Measurements from ENCODE around the gene DENND5A. TPM values are rescaled to one million over a fixed set of nuclear protein-coding genes. Genes with fewer than 3 reads are reported as not detected.
"Not testable (repeated sequence)": the region's sequence is repeated elsewhere in the genome, so short reads cannot be mapped to it uniquely, and the experiment has no call there.

DENND5A gene
- total RNA-seq, 4 donors from 2014 or later, result 30.4 to 52.9 (median 36.4) TPM

GRCh38 chr11:9263840-9264315 lies 1.3 kb downstream of the DENND5A start:
- 12% methylated on average over 8 of the region's 9 CpGs for WGBS
- no peaks in the 10 kb centered on the region for H3K36me3 ChIP-seq
- no peaks in the 10 kb centered on the region for H3K9me3 ChIP-seq
- peak overlapping the region; percentile 98 for H3K27ac ChIP-seq
- H3K4me3 ChIP-seq, result peak overlapping the region; percentile 98
- DNase-seq (ENCODE audit: low spot score in 2 of 2), result no peak
- peaks cover 30% of the 10 kb centered on the region for H3K4me1 ChIP-seq
- no peak for TF ChIP-seq POLR2AphosphoS5 (IDR thresholded peaks at IDR 0.05)
- TF ChIP-seq CTCF (IDR thresholded peaks at IDR 0.05), result no peak
- TF ChIP-seq EP300 (IDR thresholded peaks at IDR 0.05), result no peak
- no peak for TF ChIP-seq POLR2A (IDR thresholded peaks at IDR 0.05)
- no peaks in the 10 kb centered on the region for H3K27me3 ChIP-seq

- DNase-seq (ENCODE audit: low spot score in 2 of 2), result peak in 1 of 2 donors; percentile 31
- 71% methylated on average over 2 of the region's 2 CpGs for WGBS
- H3K4me3 ChIP-seq, H3K27ac ChIP-seq, H3K27me3 ChIP-seq, H3K9me3 ChIP-seq, H3K36me3 ChIP-seq: not testable (repeated sequence)
- H3K4me1 ChIP-seq, result peaks cover 29% of the 10 kb centered on the region
These were observed 4.4 kb downstream of the DENND5A start for GRCh38 chr11:9260838-9261146.

GRCh38 chr11:9259981-9260837 lies 4.9 kb downstream of the DENND5A start:
- TF ChIP-seq POLR2AphosphoS5 (IDR thresholded peaks at IDR 0.05) (no peak), EP300 (IDR thresholded peaks at IDR 0.05) (no peak), CTCF (IDR thresholded peaks at IDR 0.05) (no peak), POLR2A (IDR thresholded peaks at IDR 0.05) (no peak)
- no peak overlapping the region for H3K27ac ChIP-seq
- no peak overlapping the region for H3K4me3 ChIP-seq
- H3K9me3 ChIP-seq, result no peaks in the 10 kb centered on the region
- peaks cover 23% of the 10 kb centered on the region for H3K4me1 ChIP-seq
- no peak for DNase-seq (ENCODE audit: low spot score in 2 of 2)
- no peaks in the 10 kb centered on the region for H3K27me3 ChIP-seq
- 58% methylated on average over 4 of the region's 4 CpGs for WGBS
- H3K36me3 ChIP-seq, result no peaks in the 10 kb centered on the region

- H3K9me3 ChIP-seq; H3K27me3 ChIP-seq; H3K4me3 ChIP-seq; DNase-seq (ENCODE audit: low spot score in 2 of 2); H3K36me3 ChIP-seq; H3K27ac ChIP-seq: not testable (repeated sequence)
- 94% methylated on average over 4 of the region's 4 CpGs for WGBS
- H3K4me1 ChIP-seq, result peaks cover 22% of the 10 kb centered on the region
These were observed 6.9 kb downstream of the DENND5A start for GRCh38 chr11:9258279-9258678.

- Histone ChIP-seq H3K36me3 (no peaks in the 10 kb centered on the region), H3K9me3 (no peaks in the 10 kb centered on the region), H3K4me3 (no peak overlapping the region), H3K27ac (no peak overlapping the region), H3K27me3 (no peaks in the 10 kb centered on the region), H3K4me1 (peaks cover 19% of the 10 kb centered on the region)
- TF ChIP-seq POLR2A (IDR thresholded peaks at IDR 0.05) (no peak), CTCF (IDR thresholded peaks at IDR 0.05) (no peak), EP300 (IDR thresholded peaks at IDR 0.05) (no peak), POLR2AphosphoS5 (IDR thresholded peaks at IDR 0.05) (no peak)
- WGBS, result 92% methylated on average over 3 of the region's 3 CpGs
- no peak for DNase-seq (ENCODE audit: low spot score in 2 of 2)
These were observed 10.7 kb downstream of the DENND5A start for GRCh38 chr11:9254416-9254815.

GRCh38 chr11:9253086-9253485 lies 12.1 kb downstream of the DENND5A start:
- no peak for DNase-seq (ENCODE audit: low spot score in 2 of 2)
- 48% methylated on average over 3 of the region's 3 CpGs for WGBS
- no peaks in the 10 kb centered on the region for H3K27me3 ChIP-seq
- H3K36me3 ChIP-seq, result no peaks in the 10 kb centered on the region
- H3K4me1 ChIP-seq, result peaks cover 19% of the 10 kb centered on the region
- TF ChIP-seq CTCF (IDR thresholded peaks at IDR 0.05) (no peak), EP300 (IDR thresholded peaks at IDR 0.05) (no peak), POLR2AphosphoS5 (IDR thresholded peaks at IDR 0.05) (no peak), POLR2A (IDR thresholded peaks at IDR 0.05) (no peak)
- no peak overlapping the region for H3K4me3 ChIP-seq
- H3K9me3 ChIP-seq, result no peaks in the 10 kb centered on the region
- no peak overlapping the region for H3K27ac ChIP-seq

Measured in suprapubic skin (tissue), 4 donors.